Lung microvascular endothelial cell (primary cell): ENCODE data around the gene OAF. TPM values are rescaled to one million over a fixed set of nuclear protein-coding genes. Genes with fewer than 3 reads are reported as not detected.

Source experiments
- DNase-seq, 2 donors: peaks; one replicate each; pipeline versions ENCODE4 v3.0.0 to v3.0.0-alpha.2; 2010; ENCODE audit warnings: low read depth in 2 of 2
- total RNA-seq: library from RNA; depleted of rRNA; stranded (reverse); fragments of >200 nt; gene quantifications from 2 replicates; pipeline ENCODE4 v1.2.1, GENCODE V29; 2014

Gene OAF
- total RNA-seq, 1 donor from 2014 or later: 17.3 TPM

DNA sequence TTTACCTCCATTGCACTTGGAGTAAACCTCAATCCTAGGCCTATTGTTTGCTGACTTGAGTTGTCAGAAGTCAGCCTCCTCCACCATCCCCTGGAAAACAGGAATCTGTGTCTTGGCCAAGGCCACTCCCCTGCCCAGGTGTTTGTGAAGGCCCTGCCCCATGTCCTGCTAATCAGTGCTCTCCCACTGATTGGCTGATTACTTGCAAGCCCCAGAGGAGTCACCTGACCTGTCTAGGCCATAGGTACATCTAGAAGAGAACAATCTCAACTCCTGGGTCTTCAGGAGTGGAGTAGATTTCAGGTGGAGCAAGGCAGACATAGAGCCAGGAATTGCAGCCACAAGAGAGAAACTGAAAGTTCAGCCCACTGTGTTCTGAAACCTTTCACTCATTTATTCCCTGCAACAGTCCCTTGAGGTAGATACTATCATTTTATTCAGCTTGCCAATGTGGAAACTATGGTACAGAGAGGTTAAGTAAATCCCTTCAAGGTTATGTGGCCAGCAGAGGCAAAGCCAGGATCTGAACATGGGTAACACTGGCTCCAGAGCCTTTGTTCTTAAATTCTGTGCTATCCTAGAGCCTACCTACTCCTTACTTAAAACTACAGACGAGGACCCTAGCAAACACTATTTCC lies 10.4 kb downstream of the OAF start:
- no peak for DNase-seq

DNA sequence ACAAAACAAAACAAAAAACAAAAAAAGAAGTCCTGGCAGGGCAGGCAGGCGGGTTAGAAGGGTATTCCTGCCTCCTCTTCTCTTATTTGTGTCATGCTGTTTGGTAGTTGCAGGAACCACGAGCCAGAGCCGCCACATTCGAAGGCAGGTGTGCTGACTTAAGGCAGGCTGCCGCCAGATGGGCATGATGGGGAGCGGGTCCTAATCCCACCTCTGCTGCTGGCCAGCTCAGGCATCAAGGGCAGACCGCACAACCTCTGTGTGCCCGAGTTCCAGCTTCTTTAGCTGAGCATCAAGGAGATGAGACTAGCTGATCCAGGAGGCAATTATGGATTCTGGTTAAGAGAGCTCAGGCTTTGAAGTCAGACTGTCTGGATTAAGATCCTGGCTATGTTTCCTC lies 12.1 kb downstream of the OAF start:
- DNase-seq: no peak

DNA sequence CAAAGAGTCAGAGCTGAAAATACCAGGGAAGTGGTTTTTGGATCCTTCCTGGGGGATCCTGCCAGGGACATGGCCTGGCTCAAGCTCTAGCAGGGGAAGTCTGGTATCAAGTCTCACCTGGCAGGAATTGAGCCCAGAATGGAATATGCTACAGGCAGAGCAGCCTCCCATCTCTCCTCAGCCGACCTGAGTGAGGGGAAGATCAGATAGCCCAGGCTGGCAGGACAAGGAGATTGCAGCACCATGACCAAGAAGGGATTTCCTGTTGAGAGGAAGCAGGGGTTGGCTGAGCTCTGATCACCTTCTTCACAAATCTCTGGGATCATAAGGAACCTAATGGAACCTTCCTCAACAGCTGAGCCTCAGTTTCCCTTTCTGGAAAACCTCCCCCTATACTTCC lies 13.0 kb downstream of the OAF start:
- no peak for DNase-seq

DNA sequence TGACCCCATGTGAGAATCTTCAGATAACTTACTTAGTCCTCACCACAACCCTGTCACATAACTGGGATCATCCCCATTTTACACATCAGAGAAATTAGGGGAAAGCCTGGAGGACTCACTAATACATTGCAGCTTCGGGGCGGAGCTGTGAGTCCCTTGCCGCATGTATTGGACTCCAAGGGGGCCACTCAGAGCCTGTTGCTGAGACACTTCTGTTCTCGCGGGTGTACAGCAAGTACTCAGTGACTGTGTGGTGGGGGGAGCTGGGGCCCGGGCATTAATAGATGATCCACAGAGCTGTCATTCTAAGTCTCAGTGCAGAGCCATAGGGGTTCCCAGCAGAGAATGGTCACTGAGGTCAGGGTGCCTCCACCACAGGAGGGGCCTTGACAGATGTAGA lies 13.5 kb downstream of the OAF start:
- DNase-seq: no peak

DNA sequence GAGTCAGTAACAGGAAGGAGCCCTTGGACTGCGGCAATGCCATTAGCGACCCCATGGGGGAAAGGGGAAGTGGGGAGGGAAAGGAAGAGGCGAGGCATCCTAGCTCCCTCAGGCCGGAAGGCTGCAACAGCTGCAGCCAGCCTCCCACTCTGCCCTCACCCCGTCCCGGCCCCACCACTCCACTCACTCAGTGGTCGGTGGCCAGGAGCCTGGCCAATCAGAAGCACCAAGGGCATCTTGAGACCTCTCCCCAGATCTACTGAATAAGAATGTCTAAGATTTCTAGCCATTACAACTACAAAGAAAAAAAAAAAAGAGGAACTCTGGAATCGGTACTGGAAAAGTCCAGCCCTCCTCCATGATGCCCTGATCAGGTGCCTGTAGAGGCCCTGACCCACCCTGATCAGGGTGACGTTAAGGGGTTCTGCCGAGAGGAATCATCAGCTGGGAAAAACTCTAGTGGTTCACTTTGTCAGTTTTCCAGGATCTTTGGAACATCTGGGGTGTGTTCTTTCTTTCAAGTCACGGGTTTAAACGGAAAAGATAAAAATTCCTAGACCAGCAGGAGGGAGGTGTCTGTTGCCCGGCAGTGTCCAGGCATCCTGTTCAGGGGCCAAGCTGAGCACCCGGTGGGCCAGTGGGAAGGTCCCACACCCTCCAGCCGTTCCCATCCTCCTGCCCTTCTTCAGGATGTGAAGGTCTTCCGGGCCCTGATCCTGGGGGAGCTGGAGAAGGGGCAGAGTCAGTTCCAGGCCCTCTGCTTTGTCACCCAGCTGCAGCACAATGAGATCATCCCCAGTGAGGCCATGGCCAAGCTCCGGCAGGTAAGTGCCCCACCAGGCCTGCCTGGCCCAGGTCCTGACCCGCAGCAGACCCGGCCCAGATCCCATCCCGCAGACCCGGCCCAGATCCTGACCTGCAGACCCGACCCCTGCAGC lies 14.4 kb downstream of the OAF start:
- peak; percentile 47 to 52 for DNase-seq

DNA sequence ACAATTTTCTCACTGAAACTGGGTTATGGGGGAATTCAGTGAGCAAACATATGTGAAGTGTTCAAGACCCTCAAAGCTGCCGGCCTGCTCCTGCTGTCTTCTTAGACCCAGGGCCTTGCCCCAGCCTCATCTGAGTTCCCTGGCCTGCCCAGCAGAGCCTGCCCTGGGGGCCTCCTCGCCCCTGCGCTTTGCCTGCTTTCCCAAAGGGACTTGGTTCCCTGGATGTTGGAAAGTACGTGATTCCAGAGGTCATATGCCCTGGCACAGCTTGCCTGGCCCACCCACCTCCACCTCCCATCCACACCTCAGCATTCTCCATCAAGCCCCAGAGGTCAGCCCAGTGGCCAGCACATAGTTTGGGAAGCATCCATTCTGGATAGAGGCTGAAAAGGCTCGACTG lies 15.4 kb downstream of the OAF start:
- no peak for DNase-seq

DNA sequence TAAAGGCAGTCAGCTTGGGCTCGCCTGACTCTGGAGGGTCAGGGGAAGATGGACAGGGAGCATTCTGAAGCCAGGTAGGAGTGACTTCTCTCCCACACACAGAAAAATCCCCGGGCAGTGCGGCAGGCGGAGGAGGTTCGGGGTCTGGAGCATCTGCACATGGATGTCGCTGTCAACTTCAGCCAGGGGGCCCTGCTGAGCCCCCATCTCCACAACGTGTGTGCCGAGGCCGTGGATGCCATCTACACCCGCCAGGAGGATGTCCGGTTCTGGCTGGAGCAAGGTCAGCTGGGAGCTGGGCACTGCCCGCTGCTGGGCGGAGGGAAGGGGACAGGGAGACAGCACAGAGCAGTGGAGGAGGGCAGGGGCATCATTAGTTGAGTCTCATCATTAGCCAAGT lies 15.9 kb downstream of the OAF start:
- no peak for DNase-seq

DNA sequence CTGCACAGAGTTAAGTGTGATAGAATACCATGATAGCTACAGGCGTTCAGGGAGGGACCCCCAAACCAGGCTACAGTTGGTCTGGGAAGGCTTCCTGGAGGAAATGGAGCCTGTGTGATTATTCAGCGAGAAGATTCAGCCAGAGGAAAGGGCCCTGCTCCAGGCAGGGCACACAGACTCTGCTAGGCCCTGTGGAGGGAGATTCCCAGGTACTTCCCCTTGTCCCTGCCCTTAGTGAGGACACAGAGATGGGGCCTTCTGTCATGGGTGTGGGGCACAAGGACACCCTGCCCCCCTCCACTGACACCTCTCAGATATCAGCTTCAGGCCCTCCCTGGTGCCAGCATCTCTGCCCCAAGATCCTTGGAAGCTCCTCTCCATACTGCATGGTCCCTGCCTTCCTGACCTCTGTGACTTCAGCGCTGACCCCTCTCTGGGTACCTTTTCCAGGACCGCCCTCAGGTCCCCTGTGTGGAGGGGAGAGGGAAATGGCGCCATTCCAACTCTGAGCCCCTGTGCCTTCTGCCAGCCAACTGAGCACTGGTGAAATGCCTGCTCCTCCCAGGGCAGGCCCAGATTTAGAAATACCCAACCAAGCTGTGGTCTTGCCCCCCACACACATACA lies 16.5 kb downstream of the OAF start:
- DNase-seq: no peak

DNA sequence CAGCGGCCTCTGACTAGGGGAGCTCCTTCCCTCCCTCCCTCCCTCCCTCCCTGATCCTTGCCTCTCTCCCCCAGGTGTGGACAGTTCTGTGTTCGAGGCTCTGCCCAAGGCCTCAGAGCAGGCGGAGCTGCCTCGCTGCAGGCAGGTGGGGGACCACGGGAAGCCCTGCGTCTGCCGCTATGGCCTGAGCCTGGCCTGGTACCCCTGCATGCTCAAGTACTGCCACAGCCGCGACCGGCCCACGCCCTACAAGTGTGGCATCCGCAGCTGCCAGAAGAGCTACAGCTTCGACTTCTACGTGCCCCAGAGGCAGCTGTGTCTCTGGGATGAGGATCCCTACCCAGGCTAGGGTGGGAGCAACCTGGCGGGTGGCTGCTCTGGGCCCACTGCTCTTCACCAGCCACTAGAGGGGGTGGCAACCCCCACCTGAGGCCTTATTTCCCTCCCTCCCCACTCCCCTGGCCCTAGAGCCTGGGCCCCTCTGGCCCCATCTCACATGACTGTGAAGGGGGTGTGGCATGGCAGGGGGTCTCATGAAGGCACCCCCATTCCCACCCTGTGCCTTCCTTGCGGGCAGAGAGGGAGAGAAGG lies 18.1 kb downstream of the OAF start:
- DNase-seq: no peak

DNA sequence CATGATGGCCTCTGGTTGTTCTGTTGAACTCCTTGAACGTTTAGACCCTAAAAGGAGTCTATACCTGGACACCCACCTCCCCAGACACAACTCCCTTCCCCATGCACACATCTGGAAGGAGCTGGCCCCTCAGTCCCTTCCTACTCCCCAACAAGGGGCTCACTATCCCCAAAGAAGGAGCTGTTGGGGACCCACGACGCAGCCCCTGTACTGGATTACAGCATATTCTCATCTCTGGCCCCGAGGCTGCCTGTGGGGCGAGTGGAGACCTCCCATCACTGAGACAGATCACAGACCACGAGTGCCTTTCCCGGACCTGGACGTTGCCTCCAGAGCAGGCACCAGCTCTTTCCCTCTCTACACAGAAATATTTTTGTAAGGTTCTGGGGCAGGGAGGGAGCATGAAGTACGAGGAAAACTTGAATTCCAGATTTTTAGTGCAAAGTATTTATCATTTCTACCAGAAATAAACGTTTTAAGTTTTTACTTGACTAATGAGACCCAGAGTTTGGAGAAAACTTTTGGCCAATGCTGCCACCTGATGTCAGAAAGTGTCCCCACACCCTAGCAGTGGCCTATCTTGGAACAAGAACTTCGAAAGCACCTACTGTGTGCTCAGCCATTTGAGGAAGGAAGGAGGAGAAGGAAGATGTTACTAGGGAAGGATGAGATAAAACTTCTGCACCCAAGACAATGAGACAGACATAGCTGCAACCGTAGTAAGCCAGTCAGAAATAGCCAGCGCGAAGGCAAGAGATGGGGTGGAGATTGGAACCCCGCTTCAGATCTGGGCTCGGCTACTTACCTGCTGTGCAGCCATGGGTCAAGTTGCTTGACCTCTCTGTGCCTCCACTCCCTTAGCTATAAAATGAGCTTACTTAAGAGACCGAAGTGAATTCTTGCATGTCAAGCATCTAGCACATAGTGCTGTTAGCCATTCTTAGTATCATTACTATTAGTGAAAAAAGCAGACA lies 18.9 kb downstream of the OAF start:
- DNase-seq: peak; percentile 48 to 62

DNA sequence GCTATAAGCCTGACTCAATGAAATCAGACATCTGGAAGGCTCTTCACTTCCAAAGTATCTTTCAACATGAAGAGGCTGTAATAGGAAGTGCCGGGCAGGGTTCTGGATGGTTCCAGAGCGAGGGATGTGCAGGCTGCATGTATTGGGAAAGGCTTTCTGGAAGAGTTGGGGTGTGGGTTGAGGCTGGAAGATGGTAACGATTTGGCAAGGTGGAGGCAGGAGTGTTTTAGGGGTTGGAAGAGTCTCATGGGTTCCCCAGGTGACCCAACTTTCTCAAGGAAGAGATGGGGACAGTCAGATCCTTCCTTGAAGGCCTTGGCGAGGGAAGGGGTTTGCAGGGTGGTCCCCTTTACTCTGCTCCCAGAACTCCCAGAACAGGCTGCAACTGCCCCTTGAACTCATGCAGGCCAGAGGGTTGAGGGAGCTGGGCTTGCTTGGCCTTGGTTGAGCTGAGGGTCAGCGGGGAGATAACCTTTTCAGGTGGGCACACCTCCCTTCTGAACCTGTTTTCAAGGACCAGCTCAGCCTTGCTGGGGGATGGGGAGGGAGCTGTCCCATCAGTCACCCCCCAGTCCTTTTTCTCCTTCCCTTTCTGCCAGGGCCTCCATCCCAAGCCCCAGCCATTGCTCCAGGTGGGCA lies 19.7 kb downstream of the OAF start:
- no peak for DNase-seq

DNA sequence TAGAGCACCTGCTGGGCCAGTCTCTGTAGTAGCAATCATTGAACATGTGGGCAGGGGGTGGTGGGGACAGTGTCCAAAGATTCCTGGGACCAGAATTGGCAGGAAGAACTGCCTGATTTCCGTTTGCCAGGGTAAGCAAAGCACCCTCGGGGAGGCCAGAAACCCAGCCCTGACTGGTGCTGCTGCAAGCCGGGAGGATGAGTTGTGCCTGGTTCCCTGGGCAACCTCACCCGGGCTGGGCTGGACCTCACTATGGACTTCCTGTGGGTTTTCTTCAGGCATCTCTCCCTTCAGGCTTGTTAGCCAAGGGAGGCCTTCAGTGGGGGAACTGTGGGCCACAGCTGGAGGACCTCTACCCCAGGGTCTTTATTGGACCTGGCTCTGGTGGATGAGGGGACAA lies 21.1 kb downstream of the OAF start:
- no peak for DNase-seq

DNA sequence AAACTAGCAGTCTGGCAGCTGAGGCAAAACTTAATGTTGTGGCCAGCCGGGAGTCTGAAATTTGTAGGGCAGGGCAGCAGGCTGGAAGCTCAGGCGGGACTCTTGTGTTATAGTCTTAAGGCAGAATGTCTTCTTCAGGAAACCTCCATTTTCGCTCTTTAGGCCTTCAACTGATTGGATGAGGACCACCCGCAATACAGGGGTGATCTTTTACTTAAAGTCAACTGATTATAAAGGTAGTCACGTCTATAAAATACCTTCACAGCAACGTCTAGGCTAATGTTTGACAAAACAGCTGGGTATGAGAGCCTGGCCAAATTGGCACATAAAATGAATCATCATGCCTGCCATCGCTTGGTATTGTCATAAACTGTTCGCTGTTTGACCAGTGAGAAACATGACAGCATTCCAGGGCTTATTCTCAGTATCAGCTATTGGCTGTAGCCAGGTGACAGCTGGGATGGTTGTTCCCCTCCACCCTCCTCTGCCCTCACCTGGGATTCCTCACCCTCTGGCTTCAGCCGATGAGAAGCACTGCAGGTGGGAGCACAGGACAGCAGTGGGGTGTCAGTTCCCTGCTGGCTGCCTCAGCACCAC lies 22.5 kb downstream of the OAF start:
- DNase-seq: no peak

DNA sequence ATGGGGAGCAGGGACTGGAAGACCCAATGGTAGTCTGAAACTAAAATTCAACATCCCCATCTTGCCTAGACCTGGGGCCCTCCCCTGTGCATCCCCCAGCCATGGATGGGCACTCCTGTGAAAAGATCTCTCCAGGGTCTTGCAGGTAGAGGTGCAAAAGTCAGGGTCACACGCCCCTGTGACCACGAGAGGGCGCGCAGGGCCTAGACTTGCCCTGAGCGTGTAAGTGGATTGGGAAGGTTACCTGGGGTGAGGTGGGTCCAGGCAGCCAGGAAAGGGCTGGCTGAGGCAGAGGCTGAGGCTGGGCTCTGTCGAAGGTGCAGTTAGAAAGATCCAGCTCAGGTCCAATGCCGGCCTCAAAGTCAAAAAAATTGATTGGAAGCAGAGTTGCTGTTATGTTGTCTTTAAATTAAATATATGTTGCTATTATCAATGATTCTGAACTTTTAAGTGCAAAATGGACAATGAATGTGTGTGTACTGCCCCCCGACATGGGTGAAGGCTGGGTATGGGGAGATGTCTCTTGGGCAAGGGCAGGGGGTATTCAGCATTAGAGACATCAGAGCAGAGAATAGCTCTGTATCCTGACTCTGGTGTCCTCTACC lies 24.3 kb downstream of the OAF start:
- DNase-seq: peak; percentile 65 to 80

DNA sequence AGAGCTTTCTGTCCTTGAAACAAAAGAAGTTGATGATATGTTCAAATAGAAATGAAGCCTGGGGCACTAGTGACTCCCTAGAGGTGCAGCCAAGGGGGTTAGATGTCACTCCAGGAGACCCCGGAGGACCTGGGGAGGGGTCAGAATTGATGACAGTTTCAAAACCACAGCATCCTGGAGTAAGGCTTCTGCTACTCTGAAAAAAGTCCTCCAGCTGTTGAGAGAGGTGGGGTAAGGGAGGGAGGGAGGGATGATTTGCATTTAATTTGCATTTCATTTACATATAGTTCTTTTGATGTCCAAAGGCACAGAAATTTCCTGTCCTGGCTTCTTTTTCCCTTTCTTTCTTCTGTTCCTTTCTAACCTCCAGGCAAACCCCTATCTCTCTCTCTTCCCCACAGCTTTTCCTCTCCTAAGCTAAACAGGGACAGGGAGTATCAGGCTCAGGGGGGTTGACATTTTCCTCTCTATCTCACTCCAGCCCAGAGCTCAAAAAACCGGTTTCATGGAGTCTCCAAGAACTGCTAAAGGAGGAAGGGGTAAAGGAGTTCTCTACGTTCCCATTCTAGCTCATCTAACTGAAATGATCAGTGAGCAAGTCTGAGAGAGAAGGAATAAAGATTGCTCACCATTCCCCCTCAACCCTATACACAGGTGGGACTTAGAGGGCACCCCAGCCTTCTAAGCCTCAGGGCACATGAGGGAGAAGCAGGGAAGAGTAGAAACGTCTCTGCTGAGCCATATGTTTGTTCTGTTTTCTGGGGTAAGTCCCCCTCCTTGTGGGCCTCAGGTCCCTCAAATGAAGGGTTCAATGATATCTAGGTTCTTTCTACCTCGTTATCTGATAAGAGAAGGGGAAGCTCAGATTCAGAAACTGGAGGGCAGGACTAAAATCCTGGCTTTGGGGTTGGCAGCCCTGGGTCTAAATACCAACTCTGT lies 25.6 kb downstream of the OAF start:
- DNase-seq: no peak

DNA sequence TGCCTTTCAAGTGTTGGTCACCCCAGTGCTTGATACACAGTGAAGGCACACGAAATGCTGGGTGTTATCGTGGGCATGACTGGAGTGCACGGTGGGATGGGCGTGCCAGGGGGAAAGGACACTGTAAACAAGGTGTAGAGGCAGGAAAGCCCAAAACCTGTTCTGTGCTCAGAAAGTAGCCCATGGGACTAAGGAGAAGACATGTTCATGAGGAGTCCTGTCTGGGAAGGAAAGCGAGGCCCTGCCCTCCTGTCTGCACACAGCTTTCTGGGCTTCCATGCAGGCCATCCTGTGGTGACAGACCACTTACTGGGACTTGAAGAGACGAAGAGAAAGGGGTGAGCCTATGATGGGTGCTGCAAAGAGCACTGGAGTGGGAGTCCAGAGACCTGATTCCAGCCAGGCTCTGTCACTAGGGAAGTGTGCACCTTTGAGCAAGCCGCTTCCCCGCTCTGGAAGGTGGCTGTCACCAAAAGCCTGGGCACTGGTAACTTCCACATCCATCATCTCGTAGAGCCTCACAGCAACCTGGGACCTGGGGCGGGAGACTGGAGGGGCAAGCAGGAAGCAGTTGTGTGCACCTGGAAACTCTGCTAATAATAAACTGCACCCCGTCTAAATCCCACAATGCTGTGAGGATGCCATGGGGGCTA lies 28.3 kb downstream of the OAF start:
- no peak for DNase-seq

DNA sequence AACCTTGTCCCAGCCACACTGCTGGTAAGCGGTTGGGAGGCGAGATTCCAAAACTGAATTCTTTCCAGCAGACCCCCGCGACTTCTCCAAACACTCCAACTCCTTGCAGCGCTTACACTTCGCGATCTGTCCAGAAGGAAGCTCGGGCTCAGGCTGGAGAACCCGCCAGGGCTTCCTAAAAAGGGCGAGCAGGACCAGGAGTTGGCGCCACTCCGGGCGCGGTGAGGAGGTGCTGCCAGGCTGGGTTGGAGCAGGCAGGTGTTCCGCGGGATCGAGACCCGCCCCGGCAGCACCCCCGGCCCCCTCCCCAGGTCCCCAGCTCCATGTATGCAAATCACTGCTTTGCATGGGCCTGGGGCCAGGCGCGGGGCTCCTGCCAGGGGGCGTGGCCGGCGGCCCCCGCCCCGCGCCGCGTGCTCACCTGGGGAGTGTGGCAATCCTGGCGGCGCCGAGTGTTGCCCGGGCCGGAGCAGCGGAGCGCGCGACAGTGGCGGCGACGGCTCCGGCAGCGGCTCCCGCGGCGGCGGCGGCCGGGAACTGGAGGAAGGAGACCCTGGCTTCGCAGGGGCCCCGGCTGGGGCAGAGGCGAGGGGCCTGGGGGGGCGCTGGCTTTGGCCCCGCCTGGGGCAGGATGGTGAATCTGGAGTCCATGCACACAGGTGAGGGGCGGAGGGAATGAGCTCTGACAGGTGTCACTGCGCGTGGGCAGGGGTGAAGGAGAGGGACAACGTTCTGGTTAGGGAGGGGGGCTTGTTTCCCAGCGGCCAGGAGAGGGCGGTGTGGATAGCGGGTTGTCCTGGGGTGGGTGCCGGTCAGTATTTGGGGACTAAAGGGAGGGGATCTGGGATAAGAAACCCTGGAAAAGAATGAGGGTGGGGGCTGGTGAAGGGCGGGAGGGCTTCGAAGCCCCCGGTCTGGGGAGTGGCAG lies 29.1 kb downstream of the OAF start, which contains the start of gene POU2F3:
Gene POU2F3, plus strand, starts transcription at position 428 of the 928 bp plus-strand sequence. Its CDS starts 204 bp downstream, at position 632.
- DNase-seq: no peak
